GM19397 (cell line): ENCODE data around the gene ALPL.
"Not testable (repeated sequence)": the region's sequence is repeated elsewhere in the genome, so short reads cannot be mapped to it uniquely, and the experiment has no call there.

ENCODE experiments used
- ATAC-seq: cut with Tn5 transposase; IDR thresholded peaks from one replicate; pipeline ENCODE4 v1.9.1; 2021; ENCODE audit warnings: mild to moderate bottlenecking, moderate library complexity; ENCODE audit not compliant: unreplicated experiment

ALPL gene

GRCh38 chr1:21553116-21553926 lies 44.1 kb downstream of the ALPL start:
- ATAC-seq, result no peak

GRCh38 chr1:21559788-21560567 lies 50.8 kb downstream of the ALPL start:
- ATAC-seq, result no peak

GRCh38 chr1:21560916-21561638 lies 51.9 kb downstream of the ALPL start:
- ATAC-seq, result no peak

- ATAC-seq, result no peak
Observed at GRCh38 chr1:21562896-21563295, 53.7 kb downstream of the ALPL start.

- ATAC-seq, result no peak
Observed at GRCh38 chr1:21563971-21564370, 54.7 kb downstream of the ALPL start.

GRCh38 chr1:21564521-21565095 lies 55.4 kb downstream of the ALPL start:
- ATAC-seq, result no peak

- no peak for ATAC-seq
Observed at GRCh38 chr1:21565285-21565684, 56.1 kb downstream of the ALPL start.

- not testable (repeated sequence) for ATAC-seq
Observed at GRCh38 chr1:21566361-21566760, 57.1 kb downstream of the ALPL start.

- ATAC-seq, result no peak
Observed at GRCh38 chr1:21567241-21568005, 58.2 kb downstream of the ALPL start.

- ATAC-seq, result no peak
Observed at GRCh38 chr1:21568006-21568746, 59.0 kb downstream of the ALPL start.

GRCh38 chr1:21568809-21569385 lies 59.7 kb downstream of the ALPL start:
- ATAC-seq, result no peak

- ATAC-seq, result no peak
Observed at GRCh38 chr1:21569820-21570527, 60.8 kb downstream of the ALPL start.

GRCh38 chr1:21570528-21570875 lies 61.3 kb downstream of the ALPL start:
- no peak for ATAC-seq

GRCh38 chr1:21570885-21571284 lies 61.7 kb downstream of the ALPL start:
- ATAC-seq, result no peak

GRCh38 chr1:21572221-21572620 lies 63.0 kb downstream of the ALPL start:
- ATAC-seq, result no peak

- no peak for ATAC-seq
Observed at GRCh38 chr1:21572735-21573277, 63.6 kb downstream of the ALPL start.

GRCh38 chr1:21573475-21573874 lies 64.3 kb downstream of the ALPL start:
- no peak for ATAC-seq

GRCh38 chr1:21573971-21574465 lies 64.8 kb downstream of the ALPL start:
- ATAC-seq, result no peak
